CD8-positive, alpha-beta memory T cell (primary cell): ENCODE measurements around the gene PHYHIPL. TPM values are rescaled to one million over a fixed set of nuclear protein-coding genes. Genes with fewer than 3 reads are reported as not detected.

Source experiments
- CTCF ChIA-PET: fragments of 350-600 bp; sonication (Branson Sonifier 250); formaldehyde crosslinking; loops from one replicate; lab custom pipeline; 2021; ENCODE audit warnings: antibody characterized with exemption; lab: Charles Lee
- POLR2A ChIA-PET: fragments of 350-600 bp; sonication (Branson Sonifier 250); formaldehyde crosslinking; loops from one replicate; lab custom pipeline; 2021; ENCODE audit warnings: antibody characterized with exemption; lab: Charles Lee
- DNase-seq, 5 donors: peaks; one replicate each; pipeline versions ENCODE4 v3.0.0 to v3.0.0-alpha.2; 2020 to 2022; ENCODE audit warnings: mixed read lengths in 1 of 5
- H3K27ac ChIP-seq: one replicate; pipeline ENCODE4 v1.7.0; 2013; ENCODE audit warnings: low read depth, mild to moderate bottlenecking, low read length, moderate library complexity
- H3K27me3 ChIP-seq: 2 replicates; pipeline ENCODE4 v1.7.0; 2013; ENCODE audit warnings: low read length, mild to moderate bottlenecking; ENCODE audit not compliant: insufficient read depth, poor library complexity, severe bottlenecking
- H3K36me3 ChIP-seq: 2 replicates; pipeline ENCODE4 v1.7.0; 2013; ENCODE audit warnings: mild to moderate bottlenecking, low read length, moderate library complexity; ENCODE audit not compliant: insufficient read depth
- H3K4me1 ChIP-seq: 2 replicates; pipeline ENCODE4 v1.7.0; 2013; ENCODE audit warnings: mild to moderate bottlenecking, low read length, moderate library complexity; ENCODE audit not compliant: insufficient read depth
- H3K4me3 ChIP-seq: 2 replicates; pipeline ENCODE4 v1.7.0; 2013; ENCODE audit warnings: mild to moderate bottlenecking, low read length
- H3K9me3 ChIP-seq: 2 replicates; pipeline ENCODE4 v1.7.0; 2013; ENCODE audit warnings: mild to moderate bottlenecking, low read length
- H3K27ac Mint-ChIP-seq, 8 donors: one replicate each; pipeline ENCODE4 v1.8.0; 2020 to 2021; ENCODE audit warnings: mixed read lengths in 8 of 8, mild to moderate bottlenecking in 6 of 8, inconsistent platforms in 3 of 8, moderate library complexity in 3 of 8
- H3K27me3 Mint-ChIP-seq, 2 donors: one replicate each; pipeline ENCODE4 v1.8.0; 2020 to 2021; ENCODE audit warnings: mixed read lengths in 2 of 2, mild to moderate bottlenecking in 1 of 2, moderate library complexity in 1 of 2
- H3K36me3 Mint-ChIP-seq, 3 donors: one replicate each; pipeline ENCODE4 v1.8.0; 2020 to 2021; ENCODE audit warnings: mixed read lengths in 3 of 3, inconsistent platforms in 1 of 3, mild to moderate bottlenecking in 1 of 3
- H3K4me1 Mint-ChIP-seq, 3 donors: one replicate each; pipeline ENCODE4 v1.8.0; 2020 to 2021; ENCODE audit warnings: mixed read lengths in 3 of 3, inconsistent platforms in 1 of 3, mild to moderate bottlenecking in 1 of 3
- H3K4me3 Mint-ChIP-seq, 7 donors: one replicate each; pipeline ENCODE4 v1.8.0; 2020 to 2021; ENCODE audit warnings: mixed read lengths in 7 of 7, mild to moderate bottlenecking in 6 of 7, moderate library complexity in 4 of 7, inconsistent platforms in 2 of 7
- H3K9me3 Mint-ChIP-seq, 5 donors: one replicate each; pipeline ENCODE4 v1.8.0; 2020 to 2022; ENCODE audit warnings: mixed read lengths in 5 of 5, mild to moderate bottlenecking in 3 of 5, moderate library complexity in 2 of 5, inconsistent platforms in 1 of 5
- polyA plus RNA-seq: library from polyadenylated mRNA; unstranded; fragments of 300-500 nt; fragmentation: Illumina TruSeq; gene quantifications from one replicate; pipeline ENCODE4 v1.2.3, GENCODE V29; 2021
- total RNA-seq, 2 experiments: library from RNA; stranded (reverse); gene quantifications; one replicate each; pipeline ENCODE4 v1.2.3, GENCODE V29; 2021

The PHYHIPL gene
- total and polyA plus RNA-seq, 3 experiments from 2014 or later: not detected

DNA sequence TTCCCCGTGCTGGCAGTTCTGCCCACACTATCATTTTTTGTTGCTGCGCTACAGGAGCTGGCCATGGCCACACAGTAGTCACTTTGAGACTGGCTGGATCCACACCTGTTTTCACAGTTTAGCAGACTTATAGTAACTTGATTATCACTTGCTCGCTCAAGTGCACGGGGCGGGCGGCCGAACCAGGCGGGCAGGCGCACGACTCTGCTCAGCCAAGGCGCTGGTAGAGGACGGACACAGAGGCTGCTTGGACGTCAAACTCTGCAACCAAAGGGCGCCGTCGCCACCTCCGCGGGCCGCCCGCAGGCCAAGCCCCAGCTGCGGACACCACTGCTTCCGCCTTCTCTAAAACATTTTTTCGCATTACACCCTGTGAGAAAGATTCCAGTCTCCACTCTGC, 38.4 kb upstream of the PHYHIPL start:
- DNase-seq: no peak
- Histone ChIP-seq H3K4me1 (no peaks in the 10 kb centered on the region), H3K27ac (no peak overlapping the region), H3K4me3 (no peak overlapping the region), H3K9me3 (no peaks in the 10 kb centered on the region), H3K27me3 (no peaks in the 10 kb centered on the region), H3K36me3 (no peaks in the 10 kb centered on the region)
- Mint-ChIP-seq H3K9me3 (peaks cover 0 to 6% (median 2%) of the 10 kb centered on the region in 5 donors), H3K27ac (no peak overlapping the region), H3K4me3 (no peak overlapping the region), H3K4me1 (no peaks in the 10 kb centered on the region), H3K27me3 (no peaks in the 10 kb centered on the region), H3K36me3 (no peaks in the 10 kb centered on the region)
- ChIA-PET CTCF (no interaction called here), POLR2A (no interaction called here)

DNA sequence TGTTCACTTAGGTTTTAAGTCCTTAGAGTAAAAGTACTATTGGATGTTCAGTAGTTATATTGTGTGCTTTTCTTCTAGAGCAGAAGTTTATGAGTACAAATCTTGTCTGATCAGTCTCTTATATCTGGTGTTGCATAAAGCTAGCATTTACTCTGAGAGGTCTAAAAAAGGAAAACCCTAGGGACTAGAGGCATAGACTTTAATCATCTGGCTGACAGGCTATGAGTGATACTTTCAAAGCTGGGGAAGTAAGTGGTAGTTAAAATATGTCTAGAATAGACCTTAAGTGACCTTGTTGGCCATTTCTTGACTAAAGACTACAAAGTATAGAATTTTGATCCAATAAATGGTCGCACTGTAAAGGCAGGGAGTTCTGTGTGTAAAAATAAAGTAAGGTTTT, 32.9 kb upstream of the PHYHIPL start:
- Histone ChIP-seq H3K4me3 (no peak overlapping the region), H3K27me3 (no peaks in the 10 kb centered on the region), H3K4me1 (no peaks in the 10 kb centered on the region), H3K36me3 (no peaks in the 10 kb centered on the region), H3K9me3 (no peaks in the 10 kb centered on the region), H3K27ac (no peak overlapping the region)
- Mint-ChIP-seq H3K4me3 (no peak overlapping the region), H3K27me3 (no peaks in the 10 kb centered on the region), H3K36me3 (no peaks in the 10 kb centered on the region), H3K9me3 (peaks cover 0 to 5% (median 3%) of the 10 kb centered on the region in 5 donors), H3K4me1 (no peaks in the 10 kb centered on the region), H3K27ac (no peak overlapping the region)
- CTCF ChIA-PET: no interaction called here
- DNase-seq: no peak
- POLR2A ChIA-PET: no interaction called here

- DNase-seq: no peak
- ChIA-PET CTCF (no interaction called here), POLR2A (no interaction called here)
- H3K36me3 ChIP-seq: no peaks in the 10 kb centered on the region
- H3K9me3 ChIP-seq: no peaks in the 10 kb centered on the region
- no peaks in the 10 kb centered on the region for H3K27me3 ChIP-seq
- H3K9me3 Mint-ChIP-seq: peaks cover 0 to 14% (median 3%) of the 10 kb centered on the region in 5 donors
- no peaks in the 10 kb centered on the region for H3K36me3 Mint-ChIP-seq
- H3K4me1 ChIP-seq: no peaks in the 10 kb centered on the region
- no peak overlapping the region for H3K4me3 ChIP-seq
- H3K4me1 Mint-ChIP-seq: no peaks in the 10 kb centered on the region
- H3K27ac ChIP-seq: no peak overlapping the region
- H3K4me3 Mint-ChIP-seq: no peak overlapping the region
- H3K27me3 Mint-ChIP-seq: no peaks in the 10 kb centered on the region
- no peak overlapping the region for H3K27ac Mint-ChIP-seq
Measured at GRCh38 chr10:59148701-59149100, 27.7 kb upstream of the PHYHIPL start.

- Mint-ChIP-seq H3K27me3 (no peaks in the 10 kb centered on the region), H3K9me3 (peaks cover 0 to 5% (median 0%) of the 10 kb centered on the region in 5 donors), H3K4me1 (no peaks in the 10 kb centered on the region), H3K27ac (no peak overlapping the region), H3K36me3 (no peaks in the 10 kb centered on the region), H3K4me3 (no peak overlapping the region)
- CTCF ChIA-PET: no interaction called here
- Histone ChIP-seq H3K36me3 (no peaks in the 10 kb centered on the region), H3K4me3 (no peak overlapping the region), H3K27ac (no peak overlapping the region), H3K4me1 (no peaks in the 10 kb centered on the region), H3K9me3 (no peaks in the 10 kb centered on the region), H3K27me3 (no peaks in the 10 kb centered on the region)
- POLR2A ChIA-PET: no interaction called here
- DNase-seq: no peak
Measured at GRCh38 chr10:59155556-59155955, 20.9 kb upstream of the PHYHIPL start.

DNA sequence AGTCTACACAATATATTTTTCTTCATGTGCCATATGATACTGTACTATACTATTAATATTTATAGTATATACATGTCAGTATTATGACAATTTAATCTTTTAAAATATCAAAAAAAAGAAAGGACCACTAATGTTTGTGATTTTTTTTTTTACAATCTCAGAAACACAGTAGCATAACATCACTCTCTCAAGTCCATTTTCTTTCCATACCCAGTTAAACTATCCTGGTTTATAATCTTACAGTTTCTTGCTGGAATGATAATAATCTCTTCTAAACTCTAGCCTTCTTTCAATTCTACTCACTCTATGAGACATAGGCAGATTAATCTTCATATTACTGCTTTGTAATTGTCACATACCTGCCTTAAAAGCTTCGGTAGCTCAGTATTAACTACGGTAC, 8.9 kb upstream of the PHYHIPL start:
- Histone ChIP-seq H3K4me1 (no peaks in the 10 kb centered on the region), H3K27ac (no peak overlapping the region), H3K27me3 (no peaks in the 10 kb centered on the region), H3K9me3 (no peaks in the 10 kb centered on the region), H3K36me3 (no peaks in the 10 kb centered on the region), H3K4me3 (no peak overlapping the region)
- Mint-ChIP-seq H3K36me3 (no peaks in the 10 kb centered on the region), H3K9me3 (peaks cover 0 to 21% (median 2%) of the 10 kb centered on the region in 5 donors), H3K4me3 (no peak overlapping the region), H3K27me3 (no peaks in the 10 kb centered on the region), H3K27ac (no peak overlapping the region), H3K4me1 (no peaks in the 10 kb centered on the region)
- ChIA-PET CTCF (no interaction called here), POLR2A (no interaction called here)
- DNase-seq: no peak

DNA sequence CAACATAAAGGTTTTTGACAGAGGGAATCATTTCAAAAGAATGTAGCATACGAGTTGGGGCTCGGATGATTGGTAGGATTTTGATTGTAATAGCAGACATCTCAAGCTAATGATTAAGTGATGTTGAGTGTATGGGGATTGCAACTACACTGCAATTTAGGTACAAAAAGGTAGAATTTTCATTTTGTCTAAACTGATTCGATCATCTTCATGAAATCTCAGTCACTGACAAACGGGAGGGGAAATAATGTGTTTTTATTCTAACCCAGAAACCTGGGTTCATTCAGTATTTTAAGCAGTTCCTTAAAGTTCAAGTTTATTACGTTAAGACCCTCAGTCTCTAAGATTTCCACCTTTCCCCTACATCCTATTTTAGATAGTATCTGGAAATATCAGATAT, 3.9 kb upstream of the PHYHIPL start:
- no peaks in the 10 kb centered on the region for H3K4me1 Mint-ChIP-seq
- DNase-seq: no peak
- peaks cover 5 to 8% of the 10 kb centered on the region in 2 donors for H3K27me3 Mint-ChIP-seq
- Histone ChIP-seq H3K27me3 (no peaks in the 10 kb centered on the region), H3K36me3 (no peaks in the 10 kb centered on the region), H3K4me1 (no peaks in the 10 kb centered on the region), H3K27ac (no peak overlapping the region), H3K4me3 (no peak overlapping the region), H3K9me3 (no peaks in the 10 kb centered on the region)
- H3K27ac Mint-ChIP-seq: no peak overlapping the region
- H3K9me3 Mint-ChIP-seq: peaks cover 0 to 16% (median 7%) of the 10 kb centered on the region in 5 donors
- H3K36me3 Mint-ChIP-seq: no peaks in the 10 kb centered on the region
- no peak overlapping the region for H3K4me3 Mint-ChIP-seq
- ChIA-PET POLR2A (no interaction called here), CTCF (no interaction called here)

DNA sequence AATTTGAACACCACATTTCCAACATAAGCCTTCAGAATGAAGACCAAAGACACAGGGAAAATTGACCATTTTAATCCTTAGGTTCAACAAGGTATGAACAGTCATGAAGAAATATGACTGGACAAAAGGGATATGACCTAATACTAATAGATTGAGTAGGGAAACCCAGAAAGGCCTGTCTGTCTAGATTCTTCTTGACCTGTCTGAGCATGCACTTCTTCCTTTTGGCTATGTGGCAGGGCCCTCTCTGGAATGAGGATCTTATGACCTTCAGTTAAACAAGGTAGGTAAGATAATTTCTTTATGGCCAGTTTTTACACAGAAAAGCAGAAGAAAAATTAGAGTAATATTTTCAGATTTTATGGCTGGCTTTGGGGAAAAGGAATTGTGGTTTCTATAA, 3.0 kb upstream of the PHYHIPL start:
- Mint-ChIP-seq H3K4me3 (no peak overlapping the region), H3K36me3 (no peaks in the 10 kb centered on the region), H3K27ac (no peak overlapping the region), H3K4me1 (no peaks in the 10 kb centered on the region), H3K27me3 (peaks cover 5 to 9% of the 10 kb centered on the region in 2 donors), H3K9me3 (peaks cover 0 to 12% (median 9%) of the 10 kb centered on the region in 5 donors)
- DNase-seq: no peak
- no peaks in the 10 kb centered on the region for H3K27me3 ChIP-seq
- POLR2A ChIA-PET: no interaction called here
- H3K4me1 ChIP-seq: no peaks in the 10 kb centered on the region
- no peaks in the 10 kb centered on the region for H3K36me3 ChIP-seq
- CTCF ChIA-PET: no interaction called here
- no peaks in the 10 kb centered on the region for H3K9me3 ChIP-seq
- H3K4me3 ChIP-seq: no peak overlapping the region
- no peak overlapping the region for H3K27ac ChIP-seq

GRCh38 chr10:59175538-59176240, 754 bp upstream of the PHYHIPL start:
- Histone ChIP-seq H3K27me3 (no peaks in the 10 kb centered on the region), H3K36me3 (no peaks in the 10 kb centered on the region), H3K4me3 (no peak overlapping the region), H3K9me3 (no peaks in the 10 kb centered on the region), H3K4me1 (no peaks in the 10 kb centered on the region), H3K27ac (no peak overlapping the region)
- Mint-ChIP-seq H3K4me1 (no peaks in the 10 kb centered on the region), H3K4me3 (no peak overlapping the region), H3K9me3 (peaks cover 0 to 13% (median 6%) of the 10 kb centered on the region in 5 donors), H3K36me3 (no peaks in the 10 kb centered on the region), H3K27ac (no peak overlapping the region), H3K27me3 (peaks cover 5 to 9% of the 10 kb centered on the region in 2 donors)
- ChIA-PET CTCF (no interaction called here), POLR2A (no interaction called here)
- no peak for DNase-seq
